Liver (tissue), 3 donors: ENCODE results near the gene LPAR1.

Experiments
- CTCF ChIP-seq: fragments of 150-350 bp; IDR thresholded peaks from 2 replicates; pipeline ENCODE4 v1.5.1; 2017; ENCODE audit warnings: improper control_type of control experiment, low read depth, low read length; ENCODE audit not compliant: missing input control
- EGR1 ChIP-seq, 2 donors: IDR thresholded peaks; 2 replicates each; pipeline ENCODE4 v1.6.1; 2016 to 2018; ENCODE audit warnings: antibody characterized with exemption in 2 of 2, low read depth in 2 of 2
- FOXA1 ChIP-seq: IDR thresholded peaks from 2 replicates; pipeline ENCODE4 v1.6.1; 2016; ENCODE audit warnings: antibody characterized with exemption
- GABPA ChIP-seq, 2 donors: IDR thresholded peaks in 1 of 2; conservative IDR thresholded peaks in 1 of 2; 2 replicates each; pipeline ENCODE4 v1.6.1; 2016; ENCODE audit warnings: antibody characterized with exemption in 2 of 2, mild to moderate bottlenecking in 1 of 2, moderate library complexity in 1 of 2
- JUND ChIP-seq, 2 donors: IDR thresholded peaks; 2 replicates each; pipeline ENCODE4 v1.6.1; 2016; ENCODE audit warnings: antibody characterized with exemption in 2 of 2
- RXRA ChIP-seq, 2 donors: IDR thresholded peaks; 2 replicates each; pipeline ENCODE4 v1.6.1; 2017 to 2018; ENCODE audit warnings: antibody characterized with exemption in 2 of 2, mild to moderate bottlenecking in 1 of 2
- SP1 ChIP-seq: IDR thresholded peaks from 2 replicates; pipeline ENCODE4 v1.6.1; 2018; ENCODE audit warnings: antibody characterized with exemption, mild to moderate bottlenecking
- YY1 ChIP-seq: IDR thresholded peaks from 2 replicates; pipeline ENCODE4 v1.6.1; 2016; ENCODE audit warnings: antibody characterized with exemption, mild to moderate bottlenecking
- TF ChIP-seq, protein P1 (sequence below): IDR thresholded peaks from 2 replicates; pipeline ENCODE4 v1.6.1; 2016; ENCODE audit warnings: antibody characterized with exemption
- donor health status: healthy.
- donor health status: healthy.

DNA sequence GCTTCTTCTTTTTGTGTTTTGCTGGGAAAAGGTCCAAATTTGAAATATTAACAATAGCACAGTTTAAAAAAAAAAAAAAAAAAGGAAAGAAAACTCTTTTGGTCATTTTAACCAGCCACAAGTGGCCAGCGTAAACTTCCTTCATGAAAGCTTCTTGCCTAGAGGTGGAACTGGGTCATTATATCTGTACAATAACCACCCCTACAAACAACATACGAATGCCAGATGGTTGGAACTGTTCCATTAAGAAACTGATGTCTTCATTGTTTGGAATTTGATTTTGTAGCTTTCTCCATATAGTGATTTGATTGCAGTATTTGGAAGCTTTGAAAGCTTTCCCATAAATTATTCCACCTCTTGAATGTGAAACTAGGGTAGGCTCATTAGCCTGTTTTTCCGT, 18.3 kb upstream of the LPAR1 start:
- TF ChIP-seq CTCF (no peak), RXRA (IDR thresholded peaks at IDR 0.05) (no peak), SP1 (no peak), EGR1 (IDR thresholded peaks at IDR 0.05; ENCODE audit: low read depth in 2 of 2) (no peak), FOXA1 (no peak), GABPA (IDR thresholded peaks at IDR 0.05 in 1 of 2, conservative IDR thresholded peaks at IDR 0.05 in 1 of 2) (no peak), JUND (IDR thresholded peaks at IDR 0.05) (no peak), YY1 (no peak)
- TF ChIP-seq, protein P1, sequence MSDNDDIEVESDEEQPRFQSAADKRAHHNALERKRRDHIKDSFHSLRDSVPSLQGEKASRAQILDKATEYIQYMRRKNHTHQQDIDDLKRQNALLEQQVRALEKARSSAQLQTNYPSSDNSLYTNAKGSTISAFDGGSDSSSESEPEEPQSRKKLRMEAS, result no peak
